DMS 273 (cell line): ENCODE measurements around the gene BST2.
"Not testable (repeated sequence)": the region's sequence is repeated elsewhere in the genome, so short reads cannot be mapped to it uniquely, and the experiment has no call there.

Experiments used
- DNase-seq: peaks from one replicate; lab custom pipeline; 2025; ENCODE audit not compliant: unreplicated experiment; lab: John Stamatoyannopoulos, UW

The BST2 gene

DNA sequence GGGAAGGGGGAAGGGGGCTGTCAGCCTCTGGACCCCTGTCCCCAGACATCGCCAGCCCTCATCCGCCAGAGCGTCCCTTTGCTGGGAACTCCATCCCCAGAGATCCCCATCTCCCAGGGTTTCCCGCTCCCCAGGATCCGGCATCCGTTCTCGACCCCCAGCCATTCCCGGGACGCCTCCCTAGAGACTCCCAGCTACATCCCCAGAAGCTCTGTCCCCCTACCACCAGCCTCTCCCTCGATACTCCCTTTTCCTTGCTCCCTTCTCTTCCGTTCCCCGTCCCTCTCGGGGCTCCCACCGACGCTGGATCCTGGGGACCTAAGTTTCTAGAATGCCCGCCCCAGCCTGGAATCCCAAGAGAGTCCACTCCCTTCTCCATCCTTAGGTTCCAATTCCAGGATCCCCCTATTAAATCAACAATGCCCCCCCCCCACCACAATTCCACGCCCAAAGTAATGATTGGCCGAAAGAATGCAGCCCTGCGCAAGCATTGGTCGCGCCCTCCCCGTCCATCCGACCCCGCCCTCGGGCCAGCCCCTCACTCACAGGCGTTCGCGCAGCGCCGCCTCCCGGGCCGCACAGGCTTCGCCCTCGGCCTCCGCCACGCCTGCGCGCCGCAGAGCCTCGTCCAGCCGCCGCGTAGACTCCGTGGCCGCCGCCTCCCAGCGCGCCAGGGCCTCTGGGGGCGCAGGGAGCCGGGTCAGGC lies 14.6 kb downstream of the BST2 start:
- peak; percentile 98 for DNase-seq

DNA sequence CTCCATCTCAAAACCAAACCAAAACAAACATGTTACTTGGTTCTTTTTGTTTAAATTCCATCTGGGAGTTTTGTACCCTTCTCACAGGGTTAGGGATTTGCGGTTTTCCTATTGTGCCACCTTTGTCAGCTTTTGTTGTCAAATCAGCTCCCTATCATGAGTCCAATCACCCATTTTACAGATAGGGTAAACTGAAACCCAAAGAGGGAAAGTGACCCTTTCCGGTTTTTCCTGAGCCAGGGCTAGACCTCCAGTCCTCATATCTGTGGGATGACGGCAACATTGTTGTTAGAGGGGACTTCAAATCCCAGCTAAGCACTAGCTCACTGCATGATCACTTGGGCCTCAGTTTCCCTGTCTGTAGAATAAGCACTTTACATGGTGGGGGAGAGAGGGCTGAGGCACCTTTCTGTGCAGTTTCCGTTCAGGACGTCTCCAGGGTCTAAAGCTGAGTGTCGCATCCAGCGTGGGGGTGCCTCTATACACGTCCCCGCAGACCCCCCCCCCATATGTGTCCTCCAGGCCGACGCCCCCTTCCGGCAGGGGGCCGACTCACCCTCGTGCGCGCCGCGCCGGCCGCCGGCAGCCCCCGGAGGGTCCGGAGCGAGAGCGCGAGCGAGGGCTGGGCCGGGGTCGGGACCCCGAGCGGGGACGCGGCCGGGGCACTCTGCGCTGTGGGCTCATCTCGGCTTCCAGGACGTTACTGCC lies 15.3 kb downstream of the BST2 start:
- DNase-seq = no peak

DNA sequence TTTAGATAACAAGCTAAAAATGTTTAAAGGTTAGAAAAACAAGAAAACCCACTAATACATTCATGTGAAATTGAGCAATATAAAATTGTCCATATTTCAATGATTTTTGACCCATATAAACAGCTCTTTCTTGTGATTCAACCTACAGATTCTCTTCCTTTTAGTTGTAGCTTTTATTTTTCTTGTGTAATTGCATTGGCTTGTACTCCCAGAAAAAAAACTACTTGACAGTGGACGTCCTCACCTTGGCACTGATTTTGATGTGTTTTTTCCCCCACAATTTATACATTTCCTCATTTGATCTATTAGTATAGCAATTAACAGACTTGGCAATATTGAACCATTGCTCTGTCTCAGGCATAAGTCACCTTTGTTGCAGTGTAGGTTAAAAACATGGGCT lies 16.1 kb downstream of the BST2 start:
- no peak for DNase-seq

DNA sequence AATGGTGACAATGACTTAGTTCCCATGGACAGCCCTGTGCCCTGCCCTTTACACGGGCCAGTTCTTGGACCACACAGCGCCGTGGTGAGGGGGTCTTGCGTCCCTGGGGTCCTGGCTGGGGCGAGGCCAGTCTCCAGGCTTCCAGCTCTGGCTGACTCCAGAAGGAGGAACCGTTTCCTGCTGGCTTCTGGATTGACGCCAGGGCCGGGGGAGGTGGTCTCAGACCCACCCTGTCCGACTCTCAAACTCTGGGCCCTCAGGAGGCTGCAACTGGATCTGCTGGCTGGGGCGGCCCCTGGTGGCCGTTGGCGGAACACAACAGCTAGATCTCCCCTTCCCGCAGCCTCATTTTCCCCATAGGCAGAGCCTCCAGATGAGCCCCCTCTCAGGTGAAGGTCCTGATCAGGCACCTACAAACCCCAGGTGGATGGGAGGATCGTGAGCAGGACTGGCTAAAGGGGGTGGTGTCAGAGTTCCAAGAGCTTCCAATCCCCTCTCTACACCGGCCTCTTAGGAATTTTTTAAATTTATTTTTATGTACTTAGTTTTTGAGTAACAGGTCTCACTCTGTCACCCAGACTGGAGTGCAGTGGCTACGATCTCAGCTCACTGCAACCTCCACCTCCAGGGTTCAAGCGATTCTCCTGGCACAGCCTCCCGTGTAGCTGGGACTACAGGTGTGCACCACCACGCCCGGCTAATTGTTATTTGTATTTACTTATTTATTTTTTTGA lies 19.4 kb downstream of the BST2 start:
- DNase-seq = peak; percentile 81

DNA sequence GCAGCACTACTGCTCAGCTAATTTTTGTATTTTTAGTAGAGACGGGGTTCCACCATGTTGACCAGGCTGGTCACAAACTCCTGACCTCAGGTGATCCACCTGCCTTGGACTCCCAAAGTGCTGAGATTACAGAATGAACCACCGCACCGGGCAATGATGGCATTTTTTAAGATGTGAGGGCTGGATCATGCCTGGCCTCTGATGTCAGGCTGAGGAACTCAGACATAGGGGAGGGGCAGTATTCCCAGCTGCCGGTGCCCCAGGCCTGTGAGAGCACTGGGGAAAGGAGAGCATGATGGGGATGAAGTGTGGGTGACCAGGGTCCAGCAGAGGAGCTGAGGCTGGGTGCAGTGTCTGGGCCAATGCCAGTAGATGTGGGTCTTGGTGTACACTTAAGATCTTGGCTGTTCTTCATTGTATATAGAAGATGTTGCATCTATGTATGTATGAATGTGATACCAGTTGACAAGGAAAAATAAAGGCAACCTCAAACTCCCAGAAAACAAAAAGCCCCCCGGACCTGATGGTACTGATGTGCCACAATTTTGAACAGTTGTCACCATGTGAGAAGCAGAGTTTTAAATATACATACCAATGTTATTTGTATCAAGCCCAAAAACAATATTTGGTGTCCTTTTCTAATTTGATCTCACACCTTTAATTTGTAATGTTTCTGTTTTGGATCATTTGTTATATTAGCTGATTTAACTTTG lies 24.8 kb downstream of the BST2 start:
- DNase-seq = no peak

DNA sequence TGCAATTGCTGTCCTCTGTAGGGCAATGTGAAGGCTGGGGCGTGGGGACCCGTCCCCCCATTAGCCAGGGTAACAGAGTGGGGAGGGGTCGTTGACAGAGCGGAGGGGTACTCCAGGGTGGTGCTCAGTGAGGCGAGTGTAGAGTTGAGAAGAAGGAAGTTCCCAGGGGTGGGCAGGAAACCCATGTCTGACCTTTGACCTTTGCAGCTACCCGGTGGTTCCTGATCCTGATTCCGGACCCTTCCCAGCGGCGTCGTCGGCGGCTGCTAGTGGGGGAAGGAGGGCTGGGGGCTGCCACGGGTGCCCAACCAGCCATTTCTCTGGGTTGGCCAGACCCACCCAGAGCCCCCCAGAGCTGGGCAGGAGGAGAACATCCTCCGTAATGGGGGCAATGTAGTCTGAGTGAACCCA lies 26.2 kb downstream of the BST2 start:
- no peak for DNase-seq

DNA sequence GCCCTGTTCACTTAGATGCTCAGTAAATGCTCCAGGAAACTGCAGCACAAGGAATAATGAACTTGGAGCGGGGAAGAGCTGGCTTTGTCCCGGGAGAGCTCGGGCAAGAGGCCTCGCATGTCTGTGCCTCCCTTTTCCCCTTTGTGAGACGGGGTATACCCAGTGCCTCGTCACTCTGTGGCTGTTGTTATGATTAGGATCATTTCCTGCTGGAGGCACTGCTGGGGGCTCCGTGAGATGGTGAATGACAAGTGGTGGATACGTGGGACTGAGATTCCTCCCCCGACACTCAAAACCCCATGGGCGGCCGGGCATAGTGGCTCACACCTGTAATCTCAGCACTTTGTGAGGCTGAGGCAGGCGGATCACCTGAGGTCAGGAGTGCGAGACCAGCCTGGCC lies 27.2 kb downstream of the BST2 start:
- DNase-seq = no peak

DNA sequence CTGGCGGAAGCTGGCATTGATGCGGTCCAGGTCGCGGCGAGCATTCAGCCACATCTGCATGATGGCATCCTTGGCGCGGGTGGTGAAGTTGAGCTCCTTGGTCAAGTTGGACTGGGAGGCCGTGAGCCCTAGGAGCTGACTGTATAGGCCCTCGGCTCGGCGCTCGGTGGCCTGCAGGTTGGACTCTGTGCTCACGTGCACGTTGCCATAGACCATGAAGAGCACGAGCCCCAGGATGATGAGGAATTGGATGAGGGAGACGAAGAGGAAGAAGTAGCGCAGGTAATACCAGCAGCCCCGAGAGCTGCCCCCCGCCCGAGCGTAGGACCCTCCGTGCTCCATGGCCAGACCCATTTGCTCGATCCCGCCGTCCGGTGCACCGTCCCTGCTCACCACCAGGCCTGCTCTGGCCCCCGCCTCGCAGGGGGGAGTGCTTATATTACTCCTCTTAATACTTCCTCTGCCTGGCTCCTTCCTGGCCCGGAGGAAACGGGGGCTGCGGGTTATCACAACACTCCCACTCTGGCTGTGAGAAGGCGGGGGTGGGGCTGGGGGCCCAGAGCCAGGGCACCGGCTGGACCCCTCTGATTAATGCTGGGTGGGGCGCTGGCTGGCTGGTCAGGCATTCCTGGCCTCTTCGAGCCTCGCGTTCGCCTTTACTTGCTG lies 28.4 kb downstream of the BST2 start, which contains the start of gene PLVAP:
TSS of gene PLVAP (minus strand) at position 408 of the 666 bp plus-strand sequence. CDS start at position 354, 54 bp downstream.
- no peak for DNase-seq

DNA sequence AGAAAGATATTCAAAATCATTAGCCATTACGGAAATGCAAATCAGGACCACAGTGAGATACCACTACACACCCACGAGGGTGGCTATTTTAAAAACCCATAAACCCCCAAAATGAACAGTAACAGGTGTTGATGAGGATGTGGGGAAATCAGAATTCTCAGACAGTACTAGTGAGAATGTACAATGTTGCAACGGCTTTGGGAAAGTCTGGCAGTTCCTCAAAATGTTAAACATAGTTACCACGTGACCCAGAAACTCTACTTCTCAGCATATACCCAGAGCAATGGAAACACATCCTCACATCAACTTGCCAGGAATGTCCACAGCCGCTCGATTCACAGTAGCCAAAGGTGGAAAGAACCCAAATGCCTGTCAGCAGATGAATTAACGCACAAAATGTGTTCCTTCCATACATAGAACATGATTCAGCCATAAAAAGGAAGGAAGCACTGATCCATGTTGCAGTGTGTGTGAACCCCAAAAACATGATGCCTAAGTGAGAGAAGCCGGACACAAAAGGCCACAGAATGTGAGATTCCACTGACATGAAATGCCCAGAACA lies 35.3 kb downstream of the BST2 start:
- no peak for DNase-seq

DNA sequence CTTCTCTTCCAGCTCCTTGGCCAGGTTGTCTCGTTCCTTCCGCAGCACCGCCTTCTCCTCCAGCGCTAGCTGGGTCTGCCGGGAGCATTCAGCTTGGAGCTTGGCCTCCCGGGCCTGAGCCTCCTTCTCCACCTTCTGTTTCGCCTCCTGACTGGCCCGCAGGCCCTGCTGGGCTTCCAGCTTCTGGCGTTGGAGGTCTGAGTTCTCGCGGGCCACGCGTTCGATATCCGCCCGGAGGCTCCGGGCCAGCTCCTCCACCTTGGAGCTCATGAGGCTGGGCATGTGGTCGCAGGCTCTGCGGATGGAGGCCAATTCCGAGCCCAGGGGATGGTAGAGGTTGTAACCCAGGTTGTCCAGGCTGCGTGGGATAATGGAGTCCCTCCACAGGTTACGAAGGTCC lies 40.1 kb downstream of the BST2 start:
- no peak for DNase-seq

DNA sequence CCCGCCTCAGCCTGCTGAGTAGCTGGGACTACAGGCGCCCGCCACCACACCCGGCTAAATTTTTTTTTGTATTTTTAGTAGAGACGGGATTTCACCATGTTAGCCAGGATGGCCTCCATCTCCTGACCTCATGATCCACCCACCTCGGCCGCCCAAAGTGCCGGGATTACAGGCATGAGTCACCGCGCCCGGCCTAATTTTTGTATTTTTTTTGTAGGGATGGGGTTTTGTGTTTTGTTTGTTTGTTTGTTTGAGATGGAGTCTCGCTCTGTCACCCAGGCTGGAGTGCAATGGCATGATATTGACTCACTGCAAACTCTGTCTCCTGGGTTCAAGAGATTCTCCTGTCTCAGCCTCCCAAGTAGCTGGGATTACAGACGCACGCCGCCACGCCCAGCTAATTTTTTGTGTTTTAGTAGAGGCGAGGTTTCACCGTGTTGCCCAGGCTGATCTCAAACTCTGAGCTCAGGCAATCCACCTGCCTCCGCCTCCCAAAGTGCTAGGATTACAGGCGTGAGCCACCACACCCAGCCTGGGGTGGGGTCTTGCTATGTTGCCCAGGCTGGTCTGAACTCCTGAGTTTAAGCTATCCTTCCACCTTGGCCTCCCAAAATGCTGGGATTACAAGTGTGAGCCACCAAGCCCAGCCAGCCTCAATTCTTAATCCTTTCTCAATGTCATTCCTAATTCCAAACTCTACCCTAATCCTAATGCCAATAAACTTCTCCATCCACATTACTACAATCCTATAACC lies 41.4 kb downstream of the BST2 start:
- DNase-seq = not testable (repeated sequence)

DNA sequence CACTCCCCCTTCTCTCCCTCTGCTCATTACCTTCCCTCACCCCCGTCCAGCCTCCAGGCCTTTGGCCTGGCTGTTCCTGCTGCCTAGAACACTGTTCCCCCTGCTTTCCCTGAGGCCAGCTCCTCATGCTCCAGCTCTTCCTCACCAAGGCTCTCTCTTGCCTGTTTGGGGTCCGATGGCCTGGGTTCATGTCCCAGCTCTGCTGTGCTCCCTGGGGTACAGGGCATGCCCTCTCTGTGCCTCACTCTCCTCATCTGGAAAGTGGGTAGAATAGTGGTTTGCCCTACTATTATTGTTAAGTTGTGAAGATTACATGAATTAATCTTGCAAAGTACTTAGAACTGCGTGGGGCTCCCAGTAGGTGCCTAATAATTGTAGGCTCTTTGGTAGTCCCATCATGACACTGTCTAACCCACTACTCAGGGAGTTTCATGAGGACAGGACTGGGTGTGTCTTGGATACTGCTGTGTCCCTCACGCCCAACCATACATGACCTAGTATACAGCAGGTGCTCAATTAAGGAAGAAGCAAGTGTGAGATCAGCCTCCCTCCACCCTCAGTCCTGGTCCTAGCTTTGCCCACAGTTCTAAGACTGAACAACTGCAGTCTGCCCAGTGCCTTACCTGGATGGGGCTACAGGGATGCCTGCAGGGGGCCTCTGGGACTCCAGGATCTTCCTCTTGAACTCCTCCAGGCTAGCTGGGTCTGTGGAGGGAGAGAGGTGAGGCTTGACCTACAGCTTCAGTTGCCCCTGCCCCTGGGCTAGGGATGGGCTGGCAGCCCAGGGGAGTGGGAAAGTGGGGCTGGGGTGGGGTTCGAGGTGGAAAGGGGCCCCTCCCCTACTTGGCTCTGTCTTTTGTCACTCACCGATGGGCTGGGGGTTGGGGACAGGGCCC lies 45.3 kb downstream of the BST2 start:
- no peak for DNase-seq

DNA sequence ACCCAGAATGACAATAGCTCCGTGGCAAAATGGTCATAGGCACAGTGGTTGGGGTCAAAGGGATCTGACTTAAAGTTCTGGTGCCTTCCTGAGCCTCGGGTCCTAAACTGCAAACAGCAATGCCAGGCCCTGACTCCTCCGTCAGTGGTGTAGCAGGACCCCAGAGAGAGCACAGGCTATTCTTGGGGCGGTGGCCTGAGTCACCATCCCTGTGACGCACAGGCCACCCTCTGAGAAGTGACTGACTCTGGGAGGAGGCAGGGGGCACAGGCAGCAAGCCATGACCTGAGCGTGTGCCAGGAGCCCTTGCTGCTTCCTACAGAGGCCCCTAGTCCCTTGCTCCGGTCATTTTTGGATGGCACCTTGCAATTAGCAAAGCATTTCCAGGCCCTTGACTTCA lies 47.0 kb downstream of the BST2 start:
- no peak for DNase-seq

DNA sequence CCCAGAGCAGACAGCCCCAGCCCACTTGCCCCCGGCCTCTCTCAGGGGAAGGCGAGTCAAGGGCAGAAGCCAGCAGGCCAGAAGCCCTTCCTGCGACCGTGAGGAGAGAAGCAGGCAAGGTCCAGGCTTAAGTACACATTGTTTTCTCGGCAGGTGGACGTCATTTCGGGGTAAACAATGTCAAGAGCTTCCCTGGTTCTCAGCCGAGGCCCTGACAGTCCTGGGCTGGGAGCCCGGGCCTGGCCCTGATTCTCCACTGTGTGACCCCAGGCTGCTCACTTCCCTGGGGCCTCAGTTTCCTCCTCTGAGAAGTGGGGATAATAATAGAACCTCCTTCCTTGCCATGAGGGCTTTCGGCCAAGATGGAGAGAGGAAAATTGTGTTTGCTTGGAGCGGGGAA lies 47.7 kb downstream of the BST2 start:
- no peak for DNase-seq

DNA sequence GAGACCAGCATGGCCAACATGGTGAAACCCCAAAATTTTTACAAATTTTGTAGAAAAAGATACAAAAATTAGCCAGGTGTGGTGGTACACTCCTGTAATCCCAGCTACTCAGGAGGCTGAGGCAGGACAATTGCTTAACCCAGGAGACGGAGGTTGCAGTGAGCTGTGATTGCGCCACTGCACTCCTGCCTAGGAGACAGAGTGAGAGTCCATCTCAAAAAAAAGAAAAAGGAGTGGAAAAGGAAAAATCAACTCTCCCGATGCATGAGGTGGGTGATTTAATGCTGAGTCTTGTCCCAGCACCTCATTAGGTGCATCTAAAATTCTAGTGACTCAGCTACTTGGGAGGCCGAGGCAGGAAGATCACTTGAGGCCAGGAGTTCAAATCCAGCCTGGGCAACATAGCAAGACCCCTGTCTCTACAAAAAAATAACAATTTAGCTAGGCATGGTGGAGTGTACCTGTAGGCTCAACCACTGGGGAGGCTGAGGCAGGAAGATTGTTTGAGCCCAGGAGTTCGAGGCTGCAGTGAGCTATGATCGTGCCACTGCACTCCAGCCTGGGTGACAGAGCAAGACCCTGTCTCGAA lies 48.3 kb downstream of the BST2 start:
- no peak for DNase-seq

DNA sequence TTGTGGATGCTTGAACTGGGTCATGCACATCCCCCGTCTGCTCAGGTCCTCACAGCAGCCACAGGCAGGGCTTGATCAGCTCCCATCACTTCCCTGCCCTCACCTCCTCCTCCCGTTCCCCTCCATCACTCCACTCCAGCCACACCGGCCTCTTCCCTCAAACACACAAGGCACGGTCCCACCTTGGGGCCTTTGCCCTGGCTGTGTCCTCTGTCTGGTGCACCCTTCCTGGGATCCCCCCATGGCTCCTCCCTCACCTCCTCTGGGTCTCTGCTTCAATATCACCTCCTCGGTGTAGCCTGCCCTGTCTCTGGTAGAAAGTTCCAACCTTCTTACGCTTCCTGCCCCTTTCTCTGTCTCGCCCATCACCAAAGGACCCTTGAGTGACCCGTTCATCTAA lies 52.0 kb downstream of the BST2 start:
- DNase-seq = no peak
